ENCODE data around the gene DBNDD2. TPM values are rescaled to one million over a fixed set of nuclear protein-coding genes. Genes with fewer than 3 reads are reported as not detected.

Gene DBNDD2
- total RNA-seq, 4 donors from 2014 or later = 14.1 to 39.3 (median 32.2) TPM

- Histone ChIP-seq H3K9me3 (no peaks in the 10 kb centered on the region), H3K36me3 (peaks cover 0 to 11% (median 5%) of the 10 kb centered on the region in 3 donors), H3K27ac (no peak overlapping the region), H3K4me3 (no peak overlapping the region), H3K4me1 (peaks cover 6 to 20% (median 13%) of the 10 kb centered on the region in 3 donors), H3K27me3 (no peaks in the 10 kb centered on the region)
- WGBS, 2 donors = 67 to 80% methylated on average over 3 to 11 of the region's 11 CpGs
- DNase-seq = no peak
- intact Hi-C loops (cut with DNase I) = loop anchor here (5.0 kb wide), 1 partner anchor 60 kb away; no protein-coding TSS in a partner anchor
- TF ChIP-seq CTCF (IDR thresholded peaks at IDR 0.05) (no peak), POLR2A (IDR thresholded peaks at IDR 0.05) (no peak)
These were observed 30.8 kb upstream of the DBNDD2 start for GRCh38 chr20:45377269-45377668.

GRCh38 chr20:45378191-45378590 is 29.9 kb upstream of the DBNDD2 start, which contains the start of gene TP53TG5:
Gene TP53TG5 (minus strand): TSS chr20:45378325. CDS start chr20:45378236, 89 bp downstream.
- WGBS, 2 donors = 94 to 100% methylated on average over 1 of the region's 1 CpG
- peaks cover under 1 to 10% (median 8%) of the 10 kb centered on the region in 3 donors for H3K4me1 ChIP-seq
- no peak within 1 kb of the TSS for H3K4me3 ChIP-seq
- intact Hi-C loops (cut with DNase I) = loop anchor here (5.0 kb wide), 1 partner anchor 59 kb away; no protein-coding TSS in a partner anchor
- no peaks in the 10 kb centered on the region for H3K9me3 ChIP-seq
- peaks cover 0 to 11% (median 5%) of the 10 kb centered on the region in 3 donors for H3K36me3 ChIP-seq
- H3K27me3 ChIP-seq = no peaks in the 10 kb centered on the region
- no peak for TF ChIP-seq CTCF (IDR thresholded peaks at IDR 0.05)
- TF ChIP-seq POLR2A (IDR thresholded peaks at IDR 0.05) = no peak
- no peak for DNase-seq
- H3K27ac ChIP-seq = no peak within 1 kb of the TSS

GRCh38 chr20:45387274-45387673 is 20.8 kb upstream of the DBNDD2 start:
- H3K27me3 ChIP-seq = no peaks in the 10 kb centered on the region
- no peak for DNase-seq
- H3K36me3 ChIP-seq = no peaks in the 10 kb centered on the region
- H3K27ac ChIP-seq = no peak overlapping the region
- no peaks in the 10 kb centered on the region for H3K4me1 ChIP-seq
- TF ChIP-seq CTCF (IDR thresholded peaks at IDR 0.05) (no peak), POLR2A (IDR thresholded peaks at IDR 0.05) (no peak)
- H3K9me3 ChIP-seq = no peaks in the 10 kb centered on the region
- WGBS, 2 donors = 64 to 90% methylated on average over 1 of the region's 1 CpG
- H3K4me3 ChIP-seq = no peak overlapping the region
- intact Hi-C loops (cut with DNase I) = no loop called here

GRCh38 chr20:45390931-45391330 is 17.2 kb upstream of the DBNDD2 start:
- intact Hi-C loops (cut with DNase I) = no loop called here
- H3K27me3 ChIP-seq = no peaks in the 10 kb centered on the region
- DNase-seq = no peak
- no peaks in the 10 kb centered on the region for H3K4me1 ChIP-seq
- H3K4me3 ChIP-seq = no peak overlapping the region
- no peak overlapping the region for H3K27ac ChIP-seq
- H3K9me3 ChIP-seq = no peaks in the 10 kb centered on the region
- 91 to 92% methylated on average over 2 of the region's 2 CpGs for WGBS, 2 donors
- no peak for TF ChIP-seq CTCF (IDR thresholded peaks at IDR 0.05)
- no peak for TF ChIP-seq POLR2A (IDR thresholded peaks at IDR 0.05)
- H3K36me3 ChIP-seq = peaks cover 0 to 8% (median 0%) of the 10 kb centered on the region in 3 donors

GRCh38 chr20:45391559-45391958 is 16.5 kb upstream of the DBNDD2 start:
- intact Hi-C loops (cut with DNase I) = no loop called here
- WGBS, 2 donors = 53 to 60% methylated on average over 2 of the region's 2 CpGs

More at GRCh38 chr20:45391559-45391958, 16.5 kb upstream of the DBNDD2 start:
- Histone ChIP-seq H3K27me3 (no peaks in the 10 kb centered on the region), H3K36me3 (peaks cover 0 to 8% (median 0%) of the 10 kb centered on the region in 3 donors), H3K4me1 (no peaks in the 10 kb centered on the region), H3K27ac (no peak overlapping the region), H3K4me3 (no peak overlapping the region), H3K9me3 (no peaks in the 10 kb centered on the region)
- DNase-seq = no peak
- TF ChIP-seq POLR2A (IDR thresholded peaks at IDR 0.05) (no peak), CTCF (IDR thresholded peaks at IDR 0.05) (no peak)
